CD4-positive, alpha-beta memory T cell (primary cell): Measurements from ENCODE around the gene AMZ2. TPM values are rescaled to one million over a fixed set of nuclear protein-coding genes. Genes with fewer than 3 reads are reported as not detected.
"Not testable (repeated sequence)": the region's sequence is repeated elsewhere in the genome, so short reads cannot be mapped to it uniquely, and the experiment has no call there.

Experiments
- CTCF ChIA-PET: fragments of 350-600 bp; sonication (Branson Sonifier 250); formaldehyde crosslinking; loops from one replicate; lab custom pipeline; 2021; ENCODE audit warnings: inconsistent platforms; ENCODE audit not compliant: partially characterized antibody; lab: Charles Lee
- POLR2A ChIA-PET: fragments of 350-600 bp; sonication (Branson Sonifier 250); formaldehyde crosslinking; loops from one replicate; lab custom pipeline; 2021; ENCODE audit not compliant: partially characterized antibody; lab: Charles Lee
- DNase-seq, 5 donors: peaks; one replicate each; pipeline versions ENCODE4 v3.0.0 to v3.0.0-alpha.2; 2020 to 2022; ENCODE audit warnings: mixed read lengths in 1 of 5
- H3K27ac ChIP-seq: one replicate; pipeline ENCODE4 v1.7.0; 2013; ENCODE audit warnings: low read depth, low read length
- H3K27me3 ChIP-seq: 2 replicates; pipeline ENCODE4 v1.7.0; 2013; ENCODE audit warnings: mild to moderate bottlenecking, low read length, moderate library complexity; ENCODE audit not compliant: insufficient read depth
- H3K36me3 ChIP-seq: 2 replicates; pipeline ENCODE4 v1.7.0; 2013; ENCODE audit warnings: mild to moderate bottlenecking, low read length, moderate library complexity; ENCODE audit not compliant: insufficient read depth
- H3K4me1 ChIP-seq: 2 replicates; pipeline ENCODE4 v1.7.0; 2013; ENCODE audit warnings: mild to moderate bottlenecking, low read length, moderate library complexity; ENCODE audit not compliant: insufficient read depth
- H3K4me3 ChIP-seq, 2 donors: one replicate each; pipeline ENCODE4 v1.7.0; 2013; ENCODE audit warnings: low read length in 2 of 2, mild to moderate bottlenecking in 1 of 2
- H3K9me3 ChIP-seq, 2 donors: one replicate each; pipeline ENCODE4 v1.7.0; 2013; ENCODE audit warnings: low read length in 2 of 2, control low read depth in 1 of 2; ENCODE audit not compliant: control insufficient read depth in 1 of 2
- H3K27ac Mint-ChIP-seq, 7 donors: one replicate each; pipeline ENCODE4 v1.8.0; 2020 to 2021; ENCODE audit warnings: mixed read lengths in 7 of 7, mild to moderate bottlenecking in 6 of 7, inconsistent platforms in 3 of 7, moderate library complexity in 3 of 7
- H3K27me3 Mint-ChIP-seq, 2 donors: one replicate each; pipeline ENCODE4 v1.8.0; 2020 to 2021; ENCODE audit warnings: mixed read lengths in 2 of 2
- H3K36me3 Mint-ChIP-seq, 2 donors: one replicate each; pipeline ENCODE4 v1.8.0; 2020 to 2021; ENCODE audit warnings: mixed read lengths in 2 of 2, inconsistent platforms in 1 of 2, mild to moderate bottlenecking in 1 of 2
- H3K4me1 Mint-ChIP-seq, 4 donors: one replicate each; pipeline ENCODE4 v1.8.0; 2020 to 2021; ENCODE audit warnings: mixed read lengths in 4 of 4, mild to moderate bottlenecking in 1 of 4
- H3K4me3 Mint-ChIP-seq, 8 donors: one replicate each; pipeline ENCODE4 v1.8.0; 2020 to 2021; ENCODE audit warnings: mixed read lengths in 8 of 8, mild to moderate bottlenecking in 7 of 8, moderate library complexity in 6 of 8, inconsistent platforms in 3 of 8
- H3K9me3 Mint-ChIP-seq, 8 donors: one replicate each; pipeline ENCODE4 v1.8.0; 2020 to 2021; ENCODE audit warnings: mixed read lengths in 8 of 8, mild to moderate bottlenecking in 5 of 8, inconsistent platforms in 3 of 8, moderate library complexity in 1 of 8
- intact Hi-C: fragments of 100-400 bp; cut with micrococcal nuclease; formaldehyde crosslinking; loops from one replicate; pipeline ENCODE4 v1.15.1; 2023
- polyA plus RNA-seq, 2 donors: library from polyadenylated mRNA; unstranded; fragments of 300-500 nt; fragmentation: Illumina TruSeq; gene quantifications; one replicate each; pipeline ENCODE4 v1.2.3, GENCODE V29; 2021
- total RNA-seq, 2 experiments: library from RNA; stranded (reverse); gene quantifications; one replicate each; pipeline ENCODE4 v1.2.3, GENCODE V29; 2021

The AMZ2 gene
- total and polyA plus RNA-seq, 4 experiments from 2014 or later, result 66.1 to 161 (median 97.8) TPM

DNA sequence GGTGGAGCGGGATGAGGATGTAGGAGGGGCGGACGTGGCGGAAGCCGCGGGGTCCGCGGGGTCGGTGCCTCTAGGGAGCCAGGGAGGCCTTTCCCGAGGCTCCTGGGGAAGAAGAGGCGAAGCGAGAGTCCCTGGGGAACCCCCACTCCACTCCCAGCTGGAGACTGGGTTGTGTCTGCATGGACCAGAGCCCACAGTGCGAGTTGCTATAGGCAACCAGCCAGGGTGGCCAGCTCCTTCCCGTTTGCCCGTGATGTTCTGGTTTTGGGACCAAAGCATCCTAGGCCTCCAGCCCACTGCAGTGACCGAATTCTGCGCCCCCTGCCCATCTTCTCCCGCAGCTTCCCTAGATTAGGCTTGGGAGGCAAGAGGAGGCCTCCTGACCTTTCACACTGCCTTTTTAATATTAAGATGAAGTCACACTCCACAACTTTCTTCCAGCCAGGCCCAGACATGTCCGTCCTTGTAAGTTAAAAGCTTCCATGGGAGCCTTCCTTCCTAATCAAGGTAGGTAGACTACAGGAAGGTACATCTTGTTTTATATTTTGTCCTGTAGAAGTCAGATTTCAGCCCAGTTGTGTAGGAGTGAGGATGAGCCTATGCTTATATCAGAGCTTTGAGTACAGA lies 469 bp downstream of the AMZ2 start:
- H3K4me3 ChIP-seq, result peak overlapping the region; percentile 76 to 95
- no peaks in the 10 kb centered on the region for H3K9me3 ChIP-seq
- peaks cover 10 to 35% of the 10 kb centered on the region in 2 donors for H3K36me3 Mint-ChIP-seq
- no peaks in the 10 kb centered on the region for H3K27me3 Mint-ChIP-seq
- intact Hi-C loops, result loop anchor here (2.0 to 5.0 kb wide), 3 partner anchors 44 to 64 kb away; partner anchors contain the start of genes ARSG and SLC16A6
- H3K27ac Mint-ChIP-seq, result peak overlapping the region; percentile 97 to 99 (median 99)
- H3K27ac ChIP-seq, result peak overlapping the region; percentile 99
- peaks cover 38 to 66% (median 43%) of the 10 kb centered on the region in 4 donors for H3K4me1 Mint-ChIP-seq
- POLR2A ChIA-PET, result interaction anchor here (0.7 to 4.6 kb wide), 30 partner anchors 8 to 250 kb away, joined by 3 to 106 read pairs (median 8); partner anchors contain the start of genes ARSG, SLC16A6 and WIPI1
- H3K9me3 Mint-ChIP-seq, result no peaks in the 10 kb centered on the region
- H3K4me1 ChIP-seq, result peaks cover 44% of the 10 kb centered on the region
- H3K4me3 Mint-ChIP-seq, result peak overlapping the region; percentile 85 to 94 (median 94)
- no peaks in the 10 kb centered on the region for H3K36me3 ChIP-seq
- no peaks in the 10 kb centered on the region for H3K27me3 ChIP-seq
- peak in 1 of 5 donors; percentile 77 for DNase-seq
- CTCF ChIA-PET, result interaction anchor here (0.8 to 3.2 kb wide), 16 partner anchors 10 to 217 kb away, joined by 3 to 19 read pairs (median 4); no protein-coding TSS in a partner anchor

DNA sequence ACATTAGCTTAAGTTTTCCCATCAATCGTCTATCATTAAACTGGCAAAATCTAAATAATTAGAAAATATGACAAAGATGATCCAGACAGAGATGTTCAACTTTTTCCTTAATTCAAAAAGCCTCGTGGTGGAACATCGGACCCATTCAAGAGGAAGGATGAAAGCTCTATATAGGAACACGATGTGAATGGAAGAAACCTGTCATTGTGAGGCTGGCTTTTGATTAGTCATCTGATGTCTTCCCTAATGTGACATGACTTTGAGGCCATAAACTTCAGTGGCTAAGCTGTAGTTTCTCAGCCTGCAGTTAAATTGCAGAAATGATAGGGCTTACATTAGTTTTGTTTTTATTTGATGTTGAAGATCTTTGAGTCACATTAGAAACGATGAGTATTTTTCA lies 1.0 kb downstream of the AMZ2 start:
- H3K27me3 Mint-ChIP-seq, result no peaks in the 10 kb centered on the region
- no peaks in the 10 kb centered on the region for H3K9me3 ChIP-seq
- intact Hi-C loops, result loop anchor here (1.0 to 5.0 kb wide), 4 partner anchors 9 to 64 kb away; partner anchors contain the start of genes ARSG and SLC16A6
- peak overlapping the region in 1 of 2 donors; percentile 95 for H3K4me3 ChIP-seq
- no peaks in the 10 kb centered on the region for H3K36me3 ChIP-seq
- POLR2A ChIA-PET, result interaction anchor here (0.7 to 4.6 kb wide), 20 partner anchors 10 to 249 kb away, joined by 3 to 106 read pairs (median 12); partner anchors contain the start of genes ARSG, SLC16A6 and WIPI1
- H3K4me1 ChIP-seq, result peaks cover 50% of the 10 kb centered on the region
- DNase-seq, result peak in 1 of 5 donors; percentile 77
- H3K27me3 ChIP-seq, result no peaks in the 10 kb centered on the region
- peaks cover 10 to 37% of the 10 kb centered on the region in 2 donors for H3K36me3 Mint-ChIP-seq
- H3K4me1 Mint-ChIP-seq, result peaks cover 41 to 67% (median 48%) of the 10 kb centered on the region in 4 donors
- H3K27ac Mint-ChIP-seq, result peak overlapping the region; percentile 97 to 99 (median 99)
- H3K27ac ChIP-seq, result peak overlapping the region; percentile 99
- peak overlapping the region; percentile 85 to 94 (median 94) for H3K4me3 Mint-ChIP-seq
- CTCF ChIA-PET, result interaction anchor here (0.8 to 3.2 kb wide), 12 partner anchors 10 to 217 kb away, joined by 3 to 19 read pairs (median 4); no protein-coding TSS in a partner anchor
- no peaks in the 10 kb centered on the region for H3K9me3 Mint-ChIP-seq

DNA sequence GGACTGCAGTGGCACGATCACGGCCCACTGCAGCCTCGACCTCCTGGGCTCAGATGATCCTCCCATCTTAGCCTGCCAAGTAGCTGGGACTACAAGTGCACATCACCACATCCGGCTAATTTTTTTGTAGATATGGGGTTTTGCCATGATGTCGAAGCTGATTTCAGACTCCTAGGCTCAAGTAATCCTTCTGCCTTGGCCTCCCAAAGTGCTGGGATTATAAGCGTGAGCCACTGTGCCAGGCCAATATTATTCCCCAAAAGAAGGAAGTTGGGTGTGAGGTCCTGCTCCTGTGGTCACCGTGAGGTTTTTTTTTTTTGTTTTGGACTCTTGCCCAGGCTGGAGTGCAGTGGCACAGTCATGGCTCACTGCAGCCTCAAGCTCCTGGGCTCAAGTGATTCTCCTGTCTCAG lies 1.5 kb downstream of the AMZ2 start:
- H3K9me3 Mint-ChIP-seq, result no peaks in the 10 kb centered on the region
- ChIA-PET CTCF (interaction anchor here (0.7 to 3.2 kb wide), 7 partner anchors 12 to 213 kb away, joined by 3 to 19 read pairs (median 8); no protein-coding TSS in a partner anchor), POLR2A (interaction anchor here (0.8 to 4.6 kb wide), 14 partner anchors 10 to 212 kb away, joined by 4 to 106 read pairs (median 26); partner anchors contain the start of genes ARSG, SLC16A6 and WIPI1)
- H3K4me1 Mint-ChIP-seq, result peaks cover 44 to 71% (median 52%) of the 10 kb centered on the region in 4 donors
- intact Hi-C loops, result loop anchor here (1.0 to 5.0 kb wide), 4 partner anchors 9 to 65 kb away; partner anchors contain the start of genes ARSG and SLC16A6
- H3K36me3 Mint-ChIP-seq, result peaks cover 10 to 37% of the 10 kb centered on the region in 2 donors
- H3K27ac ChIP-seq, result peak overlapping the region; percentile 99
- H3K27me3 ChIP-seq, result no peaks in the 10 kb centered on the region
- peak in 4 of 5 donors; percentile 50 to 63 (median 52) for DNase-seq
- peak overlapping the region; percentile 97 to 99 (median 99) for H3K27ac Mint-ChIP-seq
- peak overlapping the region; percentile 85 to 94 (median 94) for H3K4me3 Mint-ChIP-seq
- H3K4me3 ChIP-seq, result peak overlapping the region in 1 of 2 donors; percentile 95
- H3K9me3 ChIP-seq, result no peaks in the 10 kb centered on the region
- peaks cover 55% of the 10 kb centered on the region for H3K4me1 ChIP-seq
- no peaks in the 10 kb centered on the region for H3K27me3 Mint-ChIP-seq
- H3K36me3 ChIP-seq, result no peaks in the 10 kb centered on the region

DNA sequence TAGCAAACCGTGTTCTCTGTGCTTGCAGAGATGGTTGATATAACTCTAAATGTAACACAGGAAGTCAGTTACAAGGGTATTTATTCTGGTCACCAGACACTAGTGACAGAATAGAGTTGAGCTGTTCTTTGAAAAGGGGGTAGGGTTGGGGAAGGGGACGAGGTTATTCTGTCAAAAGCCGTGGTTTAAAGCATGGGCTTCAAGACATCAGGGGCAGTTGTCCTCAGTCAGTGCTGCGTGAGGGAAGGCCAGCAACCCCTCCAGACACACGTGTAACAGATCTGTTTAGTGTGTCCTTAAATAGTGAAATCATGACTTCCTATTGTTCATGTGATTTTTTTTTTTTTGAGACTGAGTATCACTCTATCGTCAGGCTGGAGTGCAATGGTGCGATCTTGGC lies 5.6 kb downstream of the AMZ2 start:
- CTCF ChIA-PET, result interaction anchor here (0.9 to 1.6 kb wide), 4 partner anchors 12 to 178 kb away, joined by 3 to 5 read pairs (median 4); no protein-coding TSS in a partner anchor
- H3K36me3 ChIP-seq, H3K9me3 ChIP-seq, H3K27me3 ChIP-seq, intact Hi-C loops, H3K27me3 Mint-ChIP-seq, H3K9me3 Mint-ChIP-seq: not testable (repeated sequence)
- H3K36me3 Mint-ChIP-seq, result peaks cover 18 to 53% of the 10 kb centered on the region in 2 donors
- POLR2A ChIA-PET, result interaction anchor here (1.4 to 4.6 kb wide), 3 partner anchors 38 to 70 kb away, joined by 5 to 22 read pairs (median 15); partner anchors contain the start of genes ARSG and SLC16A6
- H3K4me3 Mint-ChIP-seq, result peak overlapping the region; percentile 22 to 85 (median 66)
- H3K27ac Mint-ChIP-seq, result peak overlapping the region; percentile 81 to 98 (median 97)
- peak in 3 of 5 donors; percentile 13 to 45 (median 33) for DNase-seq
- Histone ChIP-seq H3K4me3 (peak overlapping the region in 1 of 2 donors; percentile 1), H3K4me1 (peaks cover 88% of the 10 kb centered on the region), H3K27ac (peak overlapping the region; percentile 88)
- peaks cover 67 to 88% (median 75%) of the 10 kb centered on the region in 4 donors for H3K4me1 Mint-ChIP-seq

DNA sequence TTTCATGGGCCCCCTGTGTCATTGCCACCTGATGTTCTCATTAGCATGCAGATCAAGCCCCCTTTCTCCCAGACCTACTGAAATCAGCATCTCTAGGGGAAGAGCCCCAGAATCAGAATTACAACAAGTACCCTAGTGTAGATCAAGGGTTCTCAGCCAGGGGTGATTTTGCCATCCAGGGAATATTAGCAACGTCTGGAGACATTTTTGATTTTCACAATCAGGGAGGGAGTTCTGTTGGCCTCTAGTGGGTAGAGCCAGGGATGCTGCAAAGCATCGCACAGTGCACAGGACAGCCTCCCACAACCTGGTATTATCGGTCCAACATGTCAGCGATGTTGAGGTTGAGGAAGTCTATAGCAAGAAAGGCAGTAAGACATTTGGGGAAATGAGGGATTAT lies 7.3 kb downstream of the AMZ2 start:
- H3K36me3 Mint-ChIP-seq, result peaks cover 18 to 43% of the 10 kb centered on the region in 2 donors
- ChIA-PET CTCF (interaction anchor here (1.2 to 1.8 kb wide), 2 partner anchors 10 to 54 kb away, joined by 3 read pairs; no protein-coding TSS in a partner anchor), POLR2A (interaction anchor here (1.0 to 4.6 kb wide), 11 partner anchors 8 to 203 kb away, joined by 3 to 22 read pairs (median 5); partner anchors contain the start of genes AMZ2, ARSG, SLC16A6 and WIPI1)
- H3K4me3 Mint-ChIP-seq, result peak overlapping the region in 7 of 8 donors; percentile 49 to 73 (median 70)
- no peak for DNase-seq
- no peaks in the 10 kb centered on the region for H3K27me3 Mint-ChIP-seq
- H3K9me3 ChIP-seq, result no peaks in the 10 kb centered on the region
- H3K9me3 Mint-ChIP-seq, result peaks cover 0 to 2% (median 0%) of the 10 kb centered on the region in 8 donors
- peaks cover 61 to 87% (median 72%) of the 10 kb centered on the region in 4 donors for H3K4me1 Mint-ChIP-seq
- no peaks in the 10 kb centered on the region for H3K36me3 ChIP-seq
- H3K27ac Mint-ChIP-seq, result peak overlapping the region; percentile 81 to 99 (median 98)
- H3K4me3 ChIP-seq, result no peak overlapping the region
- H3K4me1 ChIP-seq, result peaks cover 85% of the 10 kb centered on the region
- no peaks in the 10 kb centered on the region for H3K27me3 ChIP-seq
- intact Hi-C loops, result no loop called here
- H3K27ac ChIP-seq, result peak overlapping the region; percentile 88

DNA sequence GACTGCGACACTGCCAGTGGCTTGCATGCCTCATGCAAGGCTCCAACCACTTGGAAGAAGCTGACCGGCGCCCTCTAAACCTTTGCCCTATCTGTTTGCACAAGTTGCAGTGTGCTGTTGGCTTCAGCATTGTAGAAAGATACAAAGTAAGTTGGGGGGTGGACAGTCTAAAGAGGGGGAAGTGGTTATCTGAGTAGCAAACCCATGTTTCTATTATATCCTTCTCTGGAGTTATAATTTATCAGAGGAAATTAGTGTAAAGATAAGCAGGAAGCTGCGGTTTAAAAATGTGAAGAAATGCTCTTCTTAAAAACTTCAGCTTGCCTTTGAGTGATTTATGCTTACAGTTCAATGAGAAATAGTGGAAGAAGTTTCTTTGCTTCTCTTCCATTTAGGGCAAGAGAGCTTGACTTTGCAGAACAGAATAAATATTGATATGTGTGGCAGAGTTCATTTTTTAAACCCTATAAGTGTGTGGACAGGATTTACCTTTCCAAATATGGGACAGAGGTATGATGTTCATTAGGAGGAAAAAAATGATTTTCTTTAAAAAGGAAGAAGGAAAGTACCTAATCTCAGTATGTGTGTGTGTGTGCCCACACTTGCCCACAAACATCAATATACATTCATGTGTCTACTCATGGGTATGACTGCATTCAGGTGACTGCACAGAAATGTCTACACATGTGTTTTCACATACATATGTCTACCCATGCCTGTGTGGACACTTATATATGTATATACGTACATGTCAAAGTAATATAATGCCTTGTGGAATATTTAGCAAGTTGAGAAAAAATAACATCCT lies 8.1 kb downstream of the AMZ2 start:
- Histone ChIP-seq H3K27me3 (no peaks in the 10 kb centered on the region), H3K27ac (peak overlapping the region; percentile 88), H3K4me1 (peaks cover 86% of the 10 kb centered on the region), H3K9me3 (no peaks in the 10 kb centered on the region), H3K4me3 (no peak overlapping the region), H3K36me3 (no peaks in the 10 kb centered on the region)
- DNase-seq, result peak; percentile 50 to 73 (median 60)
- H3K4me1 Mint-ChIP-seq, result peaks cover 61 to 85% (median 72%) of the 10 kb centered on the region in 4 donors
- intact Hi-C loops, result no loop called here
- CTCF ChIA-PET, result interaction anchor here (1.2 to 1.8 kb wide), 2 partner anchors 9 to 55 kb away, joined by 3 read pairs; no protein-coding TSS in a partner anchor
- H3K27ac Mint-ChIP-seq, result peak overlapping the region; percentile 81 to 99 (median 98)
- peaks cover 18 to 40% of the 10 kb centered on the region in 2 donors for H3K36me3 Mint-ChIP-seq
- H3K9me3 Mint-ChIP-seq, result peaks cover 0 to 2% (median 0%) of the 10 kb centered on the region in 8 donors
- H3K4me3 Mint-ChIP-seq, result peak overlapping the region; percentile 46 to 73 (median 66)
- no peaks in the 10 kb centered on the region for H3K27me3 Mint-ChIP-seq
- POLR2A ChIA-PET, result interaction anchor here (0.6 to 4.6 kb wide), 15 partner anchors 9 to 252 kb away, joined by 3 to 22 read pairs (median 3); partner anchors contain the start of genes AMZ2 and WIPI1
